ENCODE results near the gene UBE2I.

The UBE2I gene

GRCh38 chr16:1361685-1362360, 52.4 kb downstream of the UBE2I start:
- no peak for DNase-seq (ENCODE audit: low spot score)

- DNase-seq (ENCODE audit: low spot score), result no peak
These were observed 53.4 kb downstream of the UBE2I start for GRCh38 chr16:1362807-1363206.

GRCh38 chr16:1363501-1364041, 54.1 kb downstream of the UBE2I start:
- peak; percentile 65 for DNase-seq (ENCODE audit: low spot score)

- DNase-seq (ENCODE audit: low spot score), result no peak
These were observed 55.1 kb downstream of the UBE2I start for GRCh38 chr16:1364510-1364909.

GRCh38 chr16:1366060-1366711, 56.8 kb downstream of the UBE2I start:
- no peak for DNase-seq (ENCODE audit: low spot score)

- no peak for DNase-seq (ENCODE audit: low spot score)
These were observed 57.4 kb downstream of the UBE2I start for GRCh38 chr16:1366712-1367299.

GRCh38 chr16:1367486-1368174, 58.2 kb downstream of the UBE2I start:
- DNase-seq (ENCODE audit: low spot score), result no peak

GRCh38 chr16:1371054-1371978, 61.9 kb downstream of the UBE2I start:
- DNase-seq (ENCODE audit: low spot score), result no peak

GRCh38 chr16:1372292-1372950, 63.0 kb downstream of the UBE2I start:
- DNase-seq (ENCODE audit: low spot score), result no peak

GRCh38 chr16:1374418-1375297, 65.2 kb downstream of the UBE2I start:
- DNase-seq (ENCODE audit: low spot score), result no peak

GRCh38 chr16:1375298-1375640, 65.8 kb downstream of the UBE2I start:
- no peak for DNase-seq (ENCODE audit: low spot score)

GRCh38 chr16:1375741-1376410, 66.4 kb downstream of the UBE2I start:
- no peak for DNase-seq (ENCODE audit: low spot score)
